Tibial nerve (tissue), 4 donors: ENCODE data around the gene RBPJL. TPM values are rescaled to one million over a fixed set of nuclear protein-coding genes. Genes with fewer than 3 reads are reported as not detected.
A peak's percentile ranks its signal among the peaks of the same experiment; 100 is the strongest.

Source experiments
- DNase-seq, 2 donors: peaks; one replicate each; pipeline ENCODE4 v3.0.0-alpha.2; 2019; ENCODE audit warnings: low spot score in 2 of 2
- H3K27ac ChIP-seq, 4 donors: fragments of 200-600 bp; sonication (generic) in 3 of 4; one replicate each; pipeline ENCODE4 v1.5.1; 2017 to 2019; ENCODE audit warnings: mild to moderate bottlenecking in 1 of 4
- H3K27me3 ChIP-seq, 2 donors: fragments of 200-600 bp; sonication (generic) in 1 of 2; one replicate each; pipeline versions ENCODE4 v1.5.1 to v1.6.0; 2017 to 2019
- H3K36me3 ChIP-seq, 3 donors: fragments of 200-600 bp; sonication (generic); one replicate each; pipeline ENCODE4 v1.5.1; 2018 to 2019
- H3K4me1 ChIP-seq, 4 donors: fragments of 200-600 bp; sonication (generic) in 3 of 4; one replicate each; pipeline ENCODE4 v1.5.1; 2017 to 2019
- H3K4me3 ChIP-seq, 4 donors: fragments of 200-600 bp; sonication (generic) in 3 of 4; one replicate each; pipeline ENCODE4 v1.5.1; 2017 to 2019; ENCODE audit warnings: mild to moderate bottlenecking in 1 of 4, moderate library complexity in 1 of 4
- H3K9me3 ChIP-seq, 4 donors: fragments of 200-600 bp; sonication (generic) in 3 of 4; one replicate each; pipeline ENCODE4 v1.5.1; 2017 to 2019
- CTCF ChIP-seq, 5 experiments: fragments of 200-600 bp in 3 of 5; fragments of 450-650 bp in 2 of 5; sonication (generic) in 3 of 5; IDR thresholded peaks; one replicate each; pipeline ENCODE4 v1.5.1; 2016 to 2019; ENCODE audit warnings: antibody characterized with exemption in 5 of 5, mild to moderate bottlenecking in 3 of 5, moderate library complexity in 2 of 5
- EP300 ChIP-seq, 2 donors: sonication (generic); formaldehyde crosslinking; IDR thresholded peaks; one replicate each; pipeline ENCODE4 v1.6.1; 2017; ENCODE audit warnings: antibody characterized with exemption in 2 of 2, mild to moderate bottlenecking in 1 of 2
- POLR2A ChIP-seq, 2 donors: fragments of 450-650 bp; IDR thresholded peaks; one replicate each; pipeline ENCODE4 v1.6.1; 2017; ENCODE audit warnings: antibody characterized with exemption in 2 of 2, mild to moderate bottlenecking in 2 of 2, moderate library complexity in 2 of 2
- WGBS, 2 donors: methylation state at CpG; one replicate each; pipeline ENCODE4 v1.1.5; 2018; 5-methylcytosine and 5-hydroxymethylcytosine counted together
- total RNA-seq, 4 donors: library from RNA; depleted of rRNA; stranded (reverse); fragments of >200 nt; gene quantifications; one replicate each; pipeline ENCODE4 v1.1.0, GENCODE V29; 2016

Gene RBPJL
- total RNA-seq, 4 donors from 2014 or later = 0.44 TPM; not detected in 3

- TF ChIP-seq EP300 (IDR thresholded peaks at IDR 0.05) (no peak), CTCF (IDR thresholded peaks at IDR 0.05) (no peak), POLR2A (IDR thresholded peaks at IDR 0.05) (no peak)
- no peaks in the 10 kb centered on the region for H3K36me3 ChIP-seq
- 32 to 44% methylated on average over 3 of the region's 3 CpGs for WGBS, 2 donors
- H3K27ac ChIP-seq = peak overlapping the region; percentile 40 to 98 (median 94)
- peaks cover 0 to 100% (median 96%) of the 10 kb centered on the region in 4 donors for H3K4me1 ChIP-seq
- DNase-seq = no peak
- peak overlapping the region in 1 of 4 donors; percentile 28 for H3K4me3 ChIP-seq
- H3K9me3 ChIP-seq = no peaks in the 10 kb centered on the region
- no peaks in the 10 kb centered on the region for H3K27me3 ChIP-seq
These were observed 34.9 kb downstream of the RBPJL start for GRCh38 chr20:45341579-45341938.

GRCh38 chr20:45341939-45342854 is 35.6 kb downstream of the RBPJL start:
- no peaks in the 10 kb centered on the region for H3K9me3 ChIP-seq
- no peaks in the 10 kb centered on the region for H3K36me3 ChIP-seq
- H3K4me3 ChIP-seq = peak overlapping the region in 2 of 4 donors; percentile 8 to 28
- H3K27ac ChIP-seq = peak overlapping the region; percentile 40 to 98 (median 94)
- no peak for DNase-seq
- H3K27me3 ChIP-seq = no peaks in the 10 kb centered on the region
- peaks cover 0 to 100% (median 90%) of the 10 kb centered on the region in 4 donors for H3K4me1 ChIP-seq
- TF ChIP-seq EP300 (IDR thresholded peaks at IDR 0.05) (peak in 1 of 2 donors; percentile 79), CTCF (IDR thresholded peaks at IDR 0.05) (no peak), POLR2A (IDR thresholded peaks at IDR 0.05) (peak; percentile 23 to 44)
- WGBS, 2 donors = 25 to 28% methylated on average over 12 to 14 of the region's 16 CpGs

- WGBS, 2 donors = 44 to 56% methylated on average over 6 of the region's 6 CpGs
- Histone ChIP-seq H3K36me3 (no peaks in the 10 kb centered on the region), H3K9me3 (no peaks in the 10 kb centered on the region), H3K4me1 (peaks cover 0 to 94% (median 82%) of the 10 kb centered on the region in 4 donors), H3K4me3 (peak overlapping the region in 1 of 4 donors; percentile 2), H3K27ac (peak overlapping the region; percentile 40 to 98 (median 94)), H3K27me3 (no peaks in the 10 kb centered on the region)
- no peak for TF ChIP-seq POLR2A (IDR thresholded peaks at IDR 0.05)
- TF ChIP-seq CTCF (IDR thresholded peaks at IDR 0.05) = no peak
- TF ChIP-seq EP300 (IDR thresholded peaks at IDR 0.05) = no peak
- DNase-seq = no peak
These were observed 36.4 kb downstream of the RBPJL start for GRCh38 chr20:45342855-45343531.

GRCh38 chr20:45343532-45344167 is 37.0 kb downstream of the RBPJL start:
- peak overlapping the region in 2 of 4 donors; percentile 31 to 39 for H3K4me3 ChIP-seq
- peak overlapping the region; percentile 40 to 98 (median 94) for H3K27ac ChIP-seq
- 51 to 61% methylated on average over 6 of the region's 6 CpGs for WGBS, 2 donors
- peaks cover 0 to 91% (median 77%) of the 10 kb centered on the region in 4 donors for H3K4me1 ChIP-seq
- DNase-seq = no peak
- H3K9me3 ChIP-seq = no peaks in the 10 kb centered on the region
- H3K27me3 ChIP-seq = no peaks in the 10 kb centered on the region
- TF ChIP-seq CTCF (IDR thresholded peaks at IDR 0.05) (no peak), EP300 (IDR thresholded peaks at IDR 0.05) (no peak), POLR2A (IDR thresholded peaks at IDR 0.05) (no peak)
- H3K36me3 ChIP-seq = no peaks in the 10 kb centered on the region
